GM13977 (cell line): ENCODE data around the gene RNF151.

Experiments used
- DNase-seq: peaks from one replicate; pipeline ENCODE4 v3.0.0; 2012; ENCODE audit warnings: low spot score
- CTCF ChIP-seq: IDR thresholded peaks from 2 replicates; pipeline ENCODE4 v1.5.1; 2012; ENCODE audit warnings: mild to moderate bottlenecking, control low read depth; ENCODE audit not compliant: insufficient read depth; ENCODE audit errors: extremely low read depth, missing control alignments
- in situ Hi-C: fragments of 300-500 bp; cut with MboI; formaldehyde crosslinking; loops from one replicate; pipeline ENCODE4 v1.12.0; 2022; ENCODE audit warnings: low sequenced_read_pairs, low pct_unique_long_range_greater_than_20kb, mixed read lengths, inconsistent platforms; ENCODE audit not compliant: unreplicated experiment

RNF151 gene

GRCh38 chr16:1991588-1991947, 24.9 kb downstream of the RNF151 start:
- no peak for TF ChIP-seq CTCF
- in situ Hi-C loops: no loop called here
- no peak for DNase-seq

GRCh38 chr16:1991948-1992703, 25.5 kb downstream of the RNF151 start:
- TF ChIP-seq CTCF: no peak
- peak; percentile 100 for DNase-seq
- in situ Hi-C loops: no loop called here

GRCh38 chr16:1992704-1993317, 26.2 kb downstream of the RNF151 start:
- in situ Hi-C loops: no loop called here
- no peak for TF ChIP-seq CTCF
- no peak for DNase-seq

- no peak for DNase-seq
- in situ Hi-C loops: no loop called here
- TF ChIP-seq CTCF: no peak
Observed at GRCh38 chr16:1993731-1994131, 27.1 kb downstream of the RNF151 start.

GRCh38 chr16:1997494-1998359, 31.1 kb downstream of the RNF151 start:
- TF ChIP-seq CTCF: no peak
- DNase-seq: no peak
- in situ Hi-C loops: no loop called here

GRCh38 chr16:1998360-1998835, 31.7 kb downstream of the RNF151 start:
- DNase-seq: no peak
- in situ Hi-C loops: no loop called here
- TF ChIP-seq CTCF: no peak
